Natural killer cell (primary cell): ENCODE data around the gene OR51V1. TPM values are rescaled to one million over a fixed set of nuclear protein-coding genes. Genes with fewer than 3 reads are reported as not detected.
"Not testable (repeated sequence)": the region's sequence is repeated elsewhere in the genome, so short reads cannot be mapped to it uniquely, and the experiment has no call there.

Experiments used
- ATAC-seq, 3 donors: fragments of 150-1000 bp in 2 of 3; fragments of 200-7000 bp in 1 of 3; cut with Tn5 transposase; 1 replicate in 1 of 3; 2 replicates in 2 of 3; pipeline ENCODE4 v1.10.0; 2021; ENCODE audit warnings: mild to moderate bottlenecking in 2 of 3, moderate library complexity in 2 of 3
- DNase-seq, 2 donors: peaks; one replicate each; pipeline versions ENCODE4 v3.0.0 to v3.0.0-alpha.2; 2013 to 2021; ENCODE audit warnings: mixed read lengths in 1 of 2
- H3K27ac ChIP-seq: one replicate; pipeline ENCODE4 v1.5.1; 2013; ENCODE audit warnings: mild to moderate bottlenecking, low read length
- H3K27me3 ChIP-seq: one replicate; pipeline ENCODE4 v1.6.1; 2013; ENCODE audit warnings: low read length; ENCODE audit not compliant: control insufficient read depth, insufficient read depth
- H3K36me3 ChIP-seq: one replicate; pipeline ENCODE4 v1.6.1; 2013; ENCODE audit warnings: low read length; ENCODE audit not compliant: control insufficient read depth, insufficient read depth
- H3K4me1 ChIP-seq: one replicate; pipeline ENCODE4 v1.6.1; 2013; ENCODE audit warnings: low read length; ENCODE audit not compliant: control insufficient read depth, insufficient read depth
- H3K4me3 ChIP-seq: one replicate; pipeline ENCODE4 v1.5.1; 2013; ENCODE audit warnings: low read length
- H3K9me3 ChIP-seq: one replicate; pipeline ENCODE4 v1.6.1; 2013; ENCODE audit warnings: low read length; ENCODE audit not compliant: control insufficient read depth, insufficient read depth
- H3K27ac Mint-ChIP-seq, 2 donors: one replicate each; pipeline ENCODE4 v1.8.0; 2022; ENCODE audit warnings: mild to moderate bottlenecking in 2 of 2, mixed read lengths in 2 of 2, moderate library complexity in 1 of 2
- H3K27me3 Mint-ChIP-seq, 2 donors: one replicate each; pipeline ENCODE4 v1.8.0; 2022; ENCODE audit warnings: low read depth in 2 of 2, mixed read lengths in 2 of 2
- H3K36me3 Mint-ChIP-seq: one replicate; pipeline ENCODE4 v1.8.0; 2022; ENCODE audit warnings: mixed read lengths
- H3K4me1 Mint-ChIP-seq, 2 donors: one replicate each; pipeline ENCODE4 v1.8.0; 2022; ENCODE audit warnings: mixed read lengths in 2 of 2
- H3K4me3 Mint-ChIP-seq: one replicate; pipeline ENCODE4 v1.8.0; 2022; ENCODE audit warnings: mild to moderate bottlenecking, moderate library complexity, mixed read lengths
- H3K9me3 Mint-ChIP-seq, 2 donors: one replicate each; pipeline ENCODE4 v1.8.0; 2022; ENCODE audit warnings: mixed read lengths in 2 of 2
- WGBS: methylation state at CpG from one replicate; pipeline ENCODE4 v1.1.7; 2013; ENCODE audit warnings: missing lambda C conversion rate; ENCODE audit not compliant: insufficient coverage; 5-methylcytosine and 5-hydroxymethylcytosine counted together
- intact Hi-C: fragments of 100-400 bp; cut with micrococcal nuclease; formaldehyde crosslinking; loops from one replicate; pipeline ENCODE4 v1.14.2; 2022
- total RNA-seq, 4 donors: library from RNA; stranded (reverse); fragments of 120-200 nt in 1 of 4; gene quantifications; one replicate each; pipeline versions ENCODE4 v1.2.3 to v1.2.4, GENCODE V29; 2013 to 2022
- TF ChIP-seq, protein P1 (sequence below): fragments of 200-600 bp; IDR thresholded peaks from one replicate; pipeline ENCODE4 v1.8.0; 2022; ENCODE audit warnings: antibody characterized with exemption

The OR51V1 gene
- total RNA-seq, 3 donors from 2014 or later (not counting 1 experiment from before 2014, with no cell fraction given) = not detected

- H3K27me3 Mint-ChIP-seq, DNase-seq, H3K4me1 ChIP-seq, H3K36me3 Mint-ChIP-seq, H3K9me3 Mint-ChIP-seq, intact Hi-C loops, ATAC-seq, H3K27ac ChIP-seq, H3K27me3 ChIP-seq, H3K36me3 ChIP-seq, H3K4me1 Mint-ChIP-seq, H3K27ac Mint-ChIP-seq, H3K4me3 Mint-ChIP-seq, H3K4me3 ChIP-seq, H3K9me3 ChIP-seq: not testable (repeated sequence)
- WGBS = 100% methylated on average over 4 of the region's 4 CpGs
These were observed 40.3 kb downstream of the OR51V1 start for GRCh38 chr11:5160217-5160616.

- Histone ChIP-seq H3K9me3 (no peaks in the 10 kb centered on the region), H3K4me3 (no peak overlapping the region), H3K36me3 (no peaks in the 10 kb centered on the region), H3K27ac (no peak overlapping the region), H3K27me3 (no peaks in the 10 kb centered on the region), H3K4me1 (no peaks in the 10 kb centered on the region)
- H3K9me3 Mint-ChIP-seq = peaks cover 0 to 4% of the 10 kb centered on the region in 2 donors
- TF ChIP-seq, protein P1, sequence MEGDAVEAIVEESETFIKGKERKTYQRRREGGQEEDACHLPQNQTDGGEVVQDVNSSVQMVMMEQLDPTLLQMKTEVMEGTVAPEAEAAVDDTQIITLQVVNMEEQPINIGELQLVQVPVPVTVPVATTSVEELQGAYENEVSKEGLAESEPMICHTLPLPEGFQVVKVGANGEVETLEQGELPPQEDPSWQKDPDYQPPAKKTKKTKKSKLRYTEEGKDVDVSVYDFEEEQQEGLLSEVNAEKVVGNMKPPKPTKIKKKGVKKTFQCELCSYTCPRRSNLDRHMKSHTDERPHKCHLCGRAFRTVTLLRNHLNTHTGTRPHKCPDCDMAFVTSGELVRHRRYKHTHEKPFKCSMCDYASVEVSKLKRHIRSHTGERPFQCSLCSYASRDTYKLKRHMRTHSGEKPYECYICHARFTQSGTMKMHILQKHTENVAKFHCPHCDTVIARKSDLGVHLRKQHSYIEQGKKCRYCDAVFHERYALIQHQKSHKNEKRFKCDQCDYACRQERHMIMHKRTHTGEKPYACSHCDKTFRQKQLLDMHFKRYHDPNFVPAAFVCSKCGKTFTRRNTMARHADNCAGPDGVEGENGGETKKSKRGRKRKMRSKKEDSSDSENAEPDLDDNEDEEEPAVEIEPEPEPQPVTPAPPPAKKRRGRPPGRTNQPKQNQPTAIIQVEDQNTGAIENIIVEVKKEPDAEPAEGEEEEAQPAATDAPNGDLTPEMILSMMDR = no peak
- intact Hi-C loops = no loop called here
- DNase-seq (no peak), ATAC-seq (no peak)
- H3K27ac Mint-ChIP-seq = no peak overlapping the region
- no peaks in the 10 kb centered on the region for H3K36me3 Mint-ChIP-seq
- H3K4me3 Mint-ChIP-seq = no peak overlapping the region
- no peaks in the 10 kb centered on the region for H3K4me1 Mint-ChIP-seq
- H3K27me3 Mint-ChIP-seq = no peaks in the 10 kb centered on the region
These were observed 40.7 kb downstream of the OR51V1 start for GRCh38 chr11:5159806-5160205.

- DNase-seq (no peak), ATAC-seq (no peak)
- Histone ChIP-seq H3K27ac (no peak within 1 kb of the TSS), H3K4me1 (no peaks in the 10 kb centered on the region), H3K36me3 (no peaks in the 10 kb centered on the region), H3K27me3 (no peaks in the 10 kb centered on the region), H3K4me3 (no peak within 1 kb of the TSS), H3K9me3 (no peaks in the 10 kb centered on the region)
- H3K4me1 Mint-ChIP-seq = no peaks in the 10 kb centered on the region
- H3K27ac Mint-ChIP-seq = no peak within 1 kb of the TSS
- H3K9me3 Mint-ChIP-seq = no peaks in the 10 kb centered on the region
- no peaks in the 10 kb centered on the region for H3K36me3 Mint-ChIP-seq
- H3K27me3 Mint-ChIP-seq = no peaks in the 10 kb centered on the region
- TF ChIP-seq, protein P1 = no peak
- 76% methylated on average over 3 of the region's 3 CpGs for WGBS
- H3K4me3 Mint-ChIP-seq = no peak within 1 kb of the TSS
- intact Hi-C loops = no loop called here
These were observed 45.8 kb downstream of the OR51V1 start, which contains the start of gene OR52A1 for GRCh38 chr11:5154657-5155056. Gene OR52A1 (minus strand): TSS chr11:5154757. CDS start chr11:5152369, 2,388 bp downstream.

GRCh38 chr11:5153574-5154431 is 46.7 kb downstream of the OR51V1 start:
- no peak for ATAC-seq
- H3K4me1 Mint-ChIP-seq = no peaks in the 10 kb centered on the region
- H3K4me1 ChIP-seq = no peaks in the 10 kb centered on the region
- 50% methylated on average over 2 of the region's 3 CpGs for WGBS
- no peaks in the 10 kb centered on the region for H3K9me3 Mint-ChIP-seq
- H3K27me3 Mint-ChIP-seq = no peaks in the 10 kb centered on the region
- no peak overlapping the region for H3K27ac Mint-ChIP-seq
- H3K36me3 ChIP-seq = no peaks in the 10 kb centered on the region
- H3K36me3 Mint-ChIP-seq = no peaks in the 10 kb centered on the region
- H3K27ac ChIP-seq = no peak overlapping the region
- H3K4me3 Mint-ChIP-seq = no peak overlapping the region
- DNase-seq = no peak
- TF ChIP-seq, protein P1 = no peak
- H3K27me3 ChIP-seq = no peaks in the 10 kb centered on the region
- H3K4me3 ChIP-seq = no peak overlapping the region
- intact Hi-C loops = no loop called here
- H3K9me3 ChIP-seq = no peaks in the 10 kb centered on the region
